ENCODE data around the gene RAB31. TPM values are rescaled to one million over a fixed set of nuclear protein-coding genes. Genes with fewer than 3 reads are reported as not detected.

Gene RAB31
- total and polyA plus RNA-seq, 2 of the 13 experiments (the other 11 are each of a cell fraction or from before 2014, with no cell fraction given) = 1.1 to 1.7 TPM

DNA sequence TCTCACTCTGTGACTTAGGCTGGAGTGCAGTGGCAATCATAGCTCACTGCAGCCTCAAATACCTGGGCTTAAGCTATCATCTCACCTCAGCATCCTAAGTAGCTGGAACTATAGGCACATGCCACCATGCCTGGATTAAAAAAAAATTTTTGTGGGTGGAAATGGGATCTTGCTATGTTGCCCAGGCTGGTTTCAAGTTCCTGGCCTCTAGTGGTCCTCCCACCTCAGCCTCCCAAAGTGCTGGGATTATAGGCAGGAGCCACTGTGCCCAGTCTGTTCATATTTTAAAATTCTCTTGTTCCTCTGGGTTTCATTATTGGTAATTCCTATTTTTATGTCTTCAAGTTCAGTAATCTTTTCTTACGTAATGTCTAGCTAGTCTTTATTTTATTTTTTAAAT, 25.5 kb upstream of the RAB31 start:
- ATAC-seq = no peak
- H4K20me1 ChIP-seq (ENCODE audit: insufficient read depth, low read length) = no peaks in the 10 kb centered on the region
- H3K4me3 ChIP-seq (replicated peaks in 1 of 3; ENCODE audit: insufficient read depth in 1 of 3, low read depth in 2 of 3, low read length in 3 of 3) = no peak overlapping the region
- no peak overlapping the region for H3K9ac ChIP-seq (ENCODE audit: insufficient read depth, low read depth, low read length)
- H3K9me3 ChIP-seq (ENCODE audit: low read length) = no peaks in the 10 kb centered on the region
- no peak overlapping the region for H3K27ac ChIP-seq (ENCODE audit: extremely low read length, insufficient read depth, low read length)
- H3K4me1 ChIP-seq (ENCODE audit: insufficient read depth, low read length) = peaks cover 25% of the 10 kb centered on the region
- intact Hi-C loops (cut with micrococcal nuclease; ENCODE audit: unreplicated experiment) = loop anchor here (10.0 kb wide), 1 partner anchor 272 kb away; no protein-coding TSS in a partner anchor
- ChIA-PET POLR2A (interaction anchor here (0.6 kb wide), 1 partner anchor 9 kb away, joined by 3 read pairs; no protein-coding TSS in a partner anchor), CTCF (ENCODE audit: low intra/inter-chr PET ratio, low total read pairs) (no interaction called here)
- in situ Hi-C loops (cut with HindIII; ENCODE audit: extremely low pct_ligation_motif_present, low pct_unique_long_range_greater_than_20kb) = no loop called here
- peaks cover 0 to 9% of the 10 kb centered on the region in 2 experiments; a peak in 1 of 5 replicates for H3K27me3 ChIP-seq (ENCODE audit: control insufficient read depth in 1 of 2, insufficient read depth in 2 of 2, low read length in 2 of 2)
- no peak for DNase-seq (ENCODE audit: low spot score)
- H3K79me2 ChIP-seq (ENCODE audit: insufficient read depth, low read length) = no peaks in the 10 kb centered on the region
- TF ChIP-seq, protein P1, sequence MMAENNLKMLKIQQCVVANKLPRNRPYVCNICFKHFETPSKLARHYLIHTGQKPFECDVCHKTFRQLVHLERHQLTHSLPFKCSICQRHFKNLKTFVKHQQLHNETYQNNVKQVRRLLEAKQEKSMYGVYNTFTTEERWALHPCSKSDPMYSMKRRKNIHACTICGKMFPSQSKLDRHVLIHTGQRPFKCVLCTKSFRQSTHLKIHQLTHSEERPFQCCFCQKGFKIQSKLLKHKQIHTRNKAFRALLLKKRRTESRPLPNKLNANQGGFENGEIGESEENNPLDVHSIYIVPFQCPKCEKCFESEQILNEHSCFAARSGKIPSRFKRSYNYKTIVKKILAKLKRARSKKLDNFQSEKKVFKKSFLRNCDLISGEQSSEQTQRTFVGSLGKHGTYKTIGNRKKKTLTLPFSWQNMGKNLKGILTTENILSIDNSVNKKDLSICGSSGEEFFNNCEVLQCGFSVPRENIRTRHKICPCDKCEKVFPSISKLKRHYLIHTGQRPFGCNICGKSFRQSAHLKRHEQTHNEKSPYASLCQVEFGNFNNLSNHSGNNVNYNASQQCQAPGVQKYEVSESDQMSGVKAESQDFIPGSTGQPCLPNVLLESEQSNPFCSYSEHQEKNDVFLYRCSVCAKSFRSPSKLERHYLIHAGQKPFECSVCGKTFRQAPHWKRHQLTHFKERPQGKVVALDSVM (CRISPR knock-in tag; IDR thresholded peaks at IDR 0.05) = peak; percentile 29; the same call in 1 of the 2 replicates
- TF ChIP-seq POLR2G (IDR thresholded peaks at IDR 0.05; ENCODE audit: low read depth, low read length) (no peak), ZNF121 (CRISPR knock-in tag; IDR thresholded peaks at IDR 0.05) (peak; percentile 49; the same call in 1 of the 2 replicates)
- no peak overlapping the region for H2AFZ ChIP-seq (ENCODE audit: low read length)
- H3K36me3 ChIP-seq (replicated peaks in 1 of 2; ENCODE audit: control insufficient read depth in 1 of 2, insufficient read depth in 2 of 2, low read length in 2 of 2) = no peaks in the 10 kb centered on the region
- no peak overlapping the region for H3K4me2 ChIP-seq (ENCODE audit: low read depth, low read length)
- 96% methylated on average over 1 of the region's 1 CpG for WGBS (ENCODE audit: low lambda C conversion rate)
- BruUV-seq (replicated peaks) = no TSS peak
- FAIRE-seq = no peak
